Fibroblast of lung (primary cell): ENCODE measurements around the gene HRK. TPM values are rescaled to one million over a fixed set of nuclear protein-coding genes. Genes with fewer than 3 reads are reported as not detected.
"Not testable (repeated sequence)": the region's sequence is repeated elsewhere in the genome, so short reads cannot be mapped to it uniquely, and the experiment has no call there.

Experiments used
- DNase-seq, 2 donors: peaks; one replicate each; pipeline versions ENCODE4 v3.0.0 to v3.0.0-alpha.2; 2010; ENCODE audit warnings: low read depth in 2 of 2
- H2AFZ ChIP-seq: 2 replicates; pipeline ENCODE4 v1.5.1; 2012; ENCODE audit warnings: low read length, control low read depth, inconsistent platforms
- H3K27ac ChIP-seq: 2 replicates; pipeline ENCODE4 v1.5.1; 2011; ENCODE audit warnings: low read length, control low read depth; ENCODE audit not compliant: insufficient read depth
- H3K27me3 ChIP-seq: 2 replicates; pipeline ENCODE4 v1.5.1; 2011; ENCODE audit warnings: mild to moderate bottlenecking, low read length; ENCODE audit not compliant: control insufficient read depth, insufficient read depth
- H3K36me3 ChIP-seq: 2 replicates; pipeline ENCODE4 v1.5.1; 2011; ENCODE audit warnings: low read length; ENCODE audit not compliant: control insufficient read depth, insufficient read depth
- H3K4me1 ChIP-seq: 2 replicates; pipeline ENCODE4 v1.5.1; 2011; ENCODE audit warnings: low read length; ENCODE audit not compliant: control insufficient read depth, insufficient read depth; ENCODE audit errors: extremely low read depth
- H3K4me2 ChIP-seq: 2 replicates; pipeline ENCODE4 v1.5.1; 2011; ENCODE audit warnings: low read length, control low read depth; ENCODE audit not compliant: insufficient read depth; ENCODE audit errors: extremely low read depth
- H3K4me3 ChIP-seq, 4 experiments: fragments of 200-600 bp in 1 of 4; sonication (generic) in 1 of 4; replicated peaks in 1 of 4; 2 replicates each; pipeline ENCODE4 v1.5.1; 2011 to 2016; ENCODE audit warnings: low read length in 4 of 4, low read depth in 3 of 4, mild to moderate bottlenecking in 3 of 4, control low read depth in 2 of 4, inconsistent platforms in 1 of 4, mixed read lengths in 1 of 4; ENCODE audit not compliant: insufficient read depth in 1 of 4; ENCODE audit errors: control extremely low read depth in 1 of 4
- H3K79me2 ChIP-seq: 2 replicates; pipeline ENCODE4 v1.5.1; 2012; ENCODE audit warnings: mild to moderate bottlenecking, low read length, inconsistent platforms; ENCODE audit not compliant: control insufficient read depth, insufficient read depth
- H3K9ac ChIP-seq: 2 replicates; pipeline ENCODE4 v1.5.1; 2011; ENCODE audit warnings: mild to moderate bottlenecking, low read length, control low read depth; ENCODE audit not compliant: insufficient read depth
- H3K9me3 ChIP-seq: 2 replicates; pipeline ENCODE4 v1.5.1; 2012; ENCODE audit warnings: low read depth, low read length; ENCODE audit not compliant: control insufficient read depth, insufficient read depth
- H4K20me1 ChIP-seq: 2 replicates; pipeline ENCODE4 v1.5.1; 2011; ENCODE audit warnings: low read length; ENCODE audit not compliant: control insufficient read depth, insufficient read depth; ENCODE audit errors: extremely low read depth
- EZH2 ChIP-seq: IDR thresholded peaks from 2 replicates; pipeline ENCODE4 v1.5.1; 2012; ENCODE audit warnings: low read length, control low read depth, mild to moderate bottlenecking; ENCODE audit errors: missing control alignments
- polyA plus RNA-seq, 2 donors: library from polyadenylated mRNA; depleted of rRNA in 1 of 2; stranded (reverse) in 1 of 2; unstranded in 1 of 2; fragments of >200 nt; gene quantifications; 2 replicates each; pipeline ENCODE4 v1.2.1, GENCODE V29; 2011 to 2012; ENCODE audit warnings: missing spikeins in 1 of 2
- total RNA-seq: library from RNA; depleted of rRNA; stranded (reverse); fragments of >200 nt; gene quantifications from 2 replicates; pipeline ENCODE4 v1.2.1, GENCODE V29; 2014
- TF ChIP-seq, protein P1 (sequence below), 2 donors: IDR thresholded peaks in 1 of 2; conservative IDR thresholded peaks in 1 of 2; 1 replicate in 1 of 2; 2 replicates in 1 of 2; pipeline ENCODE4 v1.5.1; 2011 to 2012; ENCODE audit warnings: low read length in 2 of 2, control low read depth in 1 of 2, inconsistent platforms in 1 of 2, low read depth in 1 of 2, mild to moderate bottlenecking in 1 of 2

The HRK gene
- total and polyA plus RNA-seq, 2 donors (not counting 1 experiment from before 2014, with no cell fraction given), result under 0.01 to 0.08 TPM

DNA sequence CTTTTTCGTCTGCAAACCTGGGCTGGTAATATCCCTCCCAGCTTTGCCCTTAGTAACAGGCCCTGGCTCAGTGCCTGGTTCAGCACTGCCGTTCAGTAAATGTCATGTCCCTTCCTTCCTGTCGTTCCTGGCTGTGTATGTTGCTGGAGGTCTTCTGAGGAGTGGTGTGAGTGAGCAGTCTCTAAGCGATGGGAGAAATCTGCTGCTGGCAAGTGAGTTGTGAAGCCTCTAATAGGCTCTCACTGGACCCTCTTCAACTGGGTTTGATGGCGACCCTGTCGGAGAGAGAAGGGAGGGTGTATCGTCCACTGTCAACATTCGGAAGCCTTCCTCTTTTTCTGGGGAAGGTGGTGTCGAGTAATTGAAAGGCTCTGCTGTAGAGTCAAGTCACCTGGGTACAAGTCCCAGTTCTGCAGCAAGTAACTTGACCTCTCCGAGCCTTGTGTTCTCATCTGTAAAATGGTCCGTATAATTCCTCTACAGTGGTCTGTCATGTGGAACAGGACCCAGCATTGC, 62.8 kb downstream of the HRK start:
- DNase-seq, result peak; percentile 14 to 22

DNA sequence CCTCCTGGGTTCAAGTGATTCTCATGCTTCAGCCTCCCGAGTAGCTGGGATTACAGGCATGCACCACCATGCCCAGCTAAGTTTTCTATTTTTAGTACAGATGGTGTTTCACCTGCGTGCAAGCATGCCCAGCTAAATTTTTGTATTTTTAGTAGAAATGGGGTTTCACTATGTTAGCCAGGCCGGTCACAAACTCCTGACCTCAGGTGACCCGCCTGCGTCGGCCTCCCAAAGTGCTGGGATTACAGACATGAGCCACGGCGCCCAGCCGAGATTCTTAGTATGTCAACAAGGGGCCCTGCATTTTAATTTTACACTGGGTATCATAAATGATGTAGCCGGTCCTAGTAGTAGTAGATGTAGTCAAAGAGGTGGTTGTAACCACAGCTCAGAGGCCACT, 66.5 kb downstream of the HRK start:
- not testable (repeated sequence) for H2AFZ ChIP-seq, H3K27me3 ChIP-seq, DNase-seq, H3K9me3 ChIP-seq, H3K36me3 ChIP-seq, H3K27ac ChIP-seq, H3K9ac ChIP-seq, H3K4me2 ChIP-seq, H3K79me2 ChIP-seq, H3K4me1 ChIP-seq, H4K20me1 ChIP-seq, H3K4me3 ChIP-seq

More for the DNA sequence above, 62.8 kb downstream of the HRK start:
- no peaks in the 10 kb centered on the region for H4K20me1 ChIP-seq
- TF ChIP-seq EZH2, result no peak
- TF ChIP-seq, protein P1, sequence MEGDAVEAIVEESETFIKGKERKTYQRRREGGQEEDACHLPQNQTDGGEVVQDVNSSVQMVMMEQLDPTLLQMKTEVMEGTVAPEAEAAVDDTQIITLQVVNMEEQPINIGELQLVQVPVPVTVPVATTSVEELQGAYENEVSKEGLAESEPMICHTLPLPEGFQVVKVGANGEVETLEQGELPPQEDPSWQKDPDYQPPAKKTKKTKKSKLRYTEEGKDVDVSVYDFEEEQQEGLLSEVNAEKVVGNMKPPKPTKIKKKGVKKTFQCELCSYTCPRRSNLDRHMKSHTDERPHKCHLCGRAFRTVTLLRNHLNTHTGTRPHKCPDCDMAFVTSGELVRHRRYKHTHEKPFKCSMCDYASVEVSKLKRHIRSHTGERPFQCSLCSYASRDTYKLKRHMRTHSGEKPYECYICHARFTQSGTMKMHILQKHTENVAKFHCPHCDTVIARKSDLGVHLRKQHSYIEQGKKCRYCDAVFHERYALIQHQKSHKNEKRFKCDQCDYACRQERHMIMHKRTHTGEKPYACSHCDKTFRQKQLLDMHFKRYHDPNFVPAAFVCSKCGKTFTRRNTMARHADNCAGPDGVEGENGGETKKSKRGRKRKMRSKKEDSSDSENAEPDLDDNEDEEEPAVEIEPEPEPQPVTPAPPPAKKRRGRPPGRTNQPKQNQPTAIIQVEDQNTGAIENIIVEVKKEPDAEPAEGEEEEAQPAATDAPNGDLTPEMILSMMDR (conservative IDR thresholded peaks at IDR 0.05 in 1 of 2, IDR thresholded peaks at IDR 0.05 in 1 of 2; ENCODE audit: low read depth in 1 of 2, low read length in 2 of 2), result no peak
- H3K4me2 ChIP-seq, result peak overlapping the region; percentile 99
- peaks cover 2% of the 10 kb centered on the region for H3K4me1 ChIP-seq
- H3K4me3 ChIP-seq, result peak overlapping the region; percentile 73 to 98 (median 81)
- H3K27ac ChIP-seq, result peak overlapping the region; percentile 97
- H3K79me2 ChIP-seq, result no peaks in the 10 kb centered on the region
- H3K36me3 ChIP-seq, result no peaks in the 10 kb centered on the region
- H3K9ac ChIP-seq, result peak overlapping the region; percentile 82
- H3K27me3 ChIP-seq, result no peaks in the 10 kb centered on the region
- H3K9me3 ChIP-seq, result no peaks in the 10 kb centered on the region
- peak overlapping the region; percentile 86 for H2AFZ ChIP-seq

DNA sequence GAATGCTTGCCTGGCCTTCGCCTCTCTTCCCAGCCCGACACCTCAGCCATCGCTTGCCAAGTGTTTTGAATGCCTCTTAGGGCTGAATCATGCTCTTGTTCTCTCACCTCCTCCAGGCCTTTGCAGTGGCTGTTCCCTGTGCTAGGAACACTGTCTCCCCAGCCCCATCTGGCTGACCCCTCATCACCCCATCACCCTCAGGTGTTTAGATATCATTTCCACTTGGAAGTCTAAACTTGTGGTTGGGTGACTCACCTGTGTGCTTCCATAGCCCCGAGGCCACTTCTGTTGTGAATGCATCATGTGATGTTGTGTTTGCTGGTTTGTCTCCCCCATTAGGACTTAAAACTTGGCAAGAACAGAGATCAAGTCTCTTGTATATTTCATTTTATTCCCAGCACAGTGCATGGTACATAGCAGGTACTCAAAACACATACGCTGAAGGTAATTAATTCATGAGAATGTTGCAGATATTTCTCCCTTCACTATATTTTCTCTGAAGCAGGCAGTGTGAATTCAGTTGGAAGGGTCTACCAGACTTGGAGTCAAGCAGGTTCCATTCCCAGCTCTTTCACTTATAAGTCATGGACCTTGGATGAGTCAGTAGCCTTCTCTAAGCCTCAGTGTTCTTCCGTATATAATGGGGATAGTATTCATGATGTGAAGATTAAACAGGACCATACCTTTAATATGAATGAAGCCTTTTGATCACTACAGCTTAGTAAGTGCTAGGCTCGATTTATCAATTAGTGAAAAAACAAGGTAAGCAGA, 67.8 kb downstream of the HRK start:
- H3K9me3 ChIP-seq, result no peaks in the 10 kb centered on the region
- H4K20me1 ChIP-seq, result no peaks in the 10 kb centered on the region
- H3K4me2 ChIP-seq, result no peak overlapping the region
- no peak overlapping the region for H3K27ac ChIP-seq
- H3K4me3 ChIP-seq, result no peak overlapping the region
- H2AFZ ChIP-seq, result no peak overlapping the region
- no peak overlapping the region for H3K9ac ChIP-seq
- H3K36me3 ChIP-seq, result no peaks in the 10 kb centered on the region
- TF ChIP-seq, protein P1 (conservative IDR thresholded peaks at IDR 0.05 in 1 of 2, IDR thresholded peaks at IDR 0.05 in 1 of 2; ENCODE audit: low read depth in 1 of 2, low read length in 2 of 2), result no peak
- TF ChIP-seq EZH2, result no peak
- H3K79me2 ChIP-seq, result no peaks in the 10 kb centered on the region
- DNase-seq, result peak in 1 of 2 donors; percentile 18
- H3K4me1 ChIP-seq, result peaks cover 2% of the 10 kb centered on the region
- H3K27me3 ChIP-seq, result no peaks in the 10 kb centered on the region
